ENCODE data around the gene MOCOS. TPM values are rescaled to one million over a fixed set of nuclear protein-coding genes. Genes with fewer than 3 reads are reported as not detected.
A peak's percentile ranks its signal among the peaks of the same experiment; 100 is the strongest.

MOCOS gene
- total RNA-seq, 1 donor from 2014 or later, result 5.0 TPM

- H3K9me3 ChIP-seq, result no peaks in the 10 kb centered on the region
- ATAC-seq (peak; percentile 63), DNase-seq (peak; percentile 80)
- H3K4me3 ChIP-seq, result no peak overlapping the region
- no peaks in the 10 kb centered on the region for H3K27me3 ChIP-seq
- peaks cover 12% of the 10 kb centered on the region for H3K4me1 ChIP-seq
- no peak overlapping the region for H3K27ac ChIP-seq
- H3K36me3 ChIP-seq, result peaks cover 25% of the 10 kb centered on the region
- no peak for TF ChIP-seq CTCF (IDR thresholded peaks at IDR 0.05)
- intact Hi-C loops (cut with DNase I), result no loop called here
Observed at GRCh38 chr18:36179562-36180355, 7.5 kb upstream of the MOCOS start.

DNA sequence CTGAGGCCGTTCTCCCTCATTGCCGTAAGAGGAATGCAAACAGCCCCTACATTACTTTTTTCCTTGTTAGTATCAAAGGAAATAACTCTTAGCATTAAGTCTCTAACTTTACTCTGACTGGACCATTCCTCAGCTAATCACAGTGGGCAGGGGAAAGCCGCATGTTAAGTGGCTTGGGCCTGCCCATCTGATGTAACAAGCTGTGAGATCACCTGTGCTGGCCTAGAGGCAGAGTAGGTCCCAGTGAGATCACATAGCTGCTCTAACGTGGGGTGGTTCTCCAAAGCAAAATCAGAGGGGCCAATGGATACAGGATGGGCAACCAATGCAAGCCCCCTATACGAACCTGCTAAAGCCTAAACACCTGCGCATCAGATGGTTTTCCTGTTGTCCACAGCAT is 5.9 kb upstream of the MOCOS start:
- H3K36me3 ChIP-seq, result peaks cover 8% of the 10 kb centered on the region
- no peak overlapping the region for H3K4me3 ChIP-seq
- no peak for TF ChIP-seq CTCF (IDR thresholded peaks at IDR 0.05)
- H3K4me1 ChIP-seq, result peaks cover 12% of the 10 kb centered on the region
- no peak for ATAC-seq
- DNase-seq, result no peak
- no peaks in the 10 kb centered on the region for H3K27me3 ChIP-seq
- H3K9me3 ChIP-seq, result no peaks in the 10 kb centered on the region
- intact Hi-C loops (cut with DNase I), result no loop called here
- no peak overlapping the region for H3K27ac ChIP-seq

GRCh38 chr18:36181898-36182506 is 5.3 kb upstream of the MOCOS start:
- no peaks in the 10 kb centered on the region for H3K9me3 ChIP-seq
- intact Hi-C loops (cut with DNase I), result no loop called here
- H3K4me3 ChIP-seq, result no peak overlapping the region
- peaks cover 12% of the 10 kb centered on the region for H3K4me1 ChIP-seq
- H3K27ac ChIP-seq, result no peak overlapping the region
- no peak for TF ChIP-seq CTCF (IDR thresholded peaks at IDR 0.05)
- ATAC-seq, result no peak
- no peak for DNase-seq
- peaks cover 3% of the 10 kb centered on the region for H3K36me3 ChIP-seq
- H3K27me3 ChIP-seq, result no peaks in the 10 kb centered on the region

DNA sequence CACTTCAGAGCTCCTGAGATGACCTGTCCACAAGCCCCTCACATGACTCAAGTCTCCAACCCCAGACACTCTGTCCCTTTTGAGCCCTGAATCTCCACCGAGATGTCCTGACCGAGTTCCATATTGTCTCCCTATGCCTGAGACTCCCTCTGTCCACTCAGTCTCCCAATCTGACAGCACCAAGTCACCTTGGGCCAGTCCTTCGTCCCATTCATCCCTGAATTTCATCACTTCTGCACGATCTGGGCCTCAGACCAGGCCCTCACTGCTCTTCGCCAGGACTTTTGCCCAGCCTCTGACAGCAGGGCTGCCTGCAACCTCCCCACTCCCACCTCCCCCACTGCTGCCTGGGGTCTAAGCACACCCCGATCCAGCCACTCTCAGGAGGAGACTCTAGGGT is 4.3 kb upstream of the MOCOS start:
- intact Hi-C loops (cut with DNase I), result no loop called here
- H3K9me3 ChIP-seq, result no peaks in the 10 kb centered on the region
- no peaks in the 10 kb centered on the region for H3K36me3 ChIP-seq
- no peak overlapping the region for H3K27ac ChIP-seq
- no peaks in the 10 kb centered on the region for H3K27me3 ChIP-seq
- ATAC-seq (no peak), DNase-seq (no peak)
- H3K4me1 ChIP-seq, result peaks cover 14% of the 10 kb centered on the region
- no peak for TF ChIP-seq CTCF (IDR thresholded peaks at IDR 0.05)
- H3K4me3 ChIP-seq, result no peak overlapping the region

DNA sequence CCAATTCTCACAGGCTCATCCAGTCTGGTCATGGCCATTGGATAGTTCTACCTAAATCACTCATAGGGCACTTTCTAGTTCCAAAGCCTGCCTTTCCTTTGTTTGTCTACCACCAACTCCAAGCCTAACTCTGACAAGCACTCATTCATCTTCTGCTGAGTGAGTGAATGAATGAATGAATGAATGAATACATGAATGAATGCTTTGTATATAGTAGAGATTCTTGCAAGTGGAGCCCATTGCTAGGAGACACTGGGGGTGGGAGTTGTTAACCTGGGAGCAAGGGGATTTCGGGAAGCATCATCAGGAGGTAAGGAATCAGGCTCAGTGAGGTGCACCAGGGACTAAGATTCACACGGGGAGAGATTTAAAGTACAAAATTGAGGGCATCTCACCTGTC is 3.3 kb upstream of the MOCOS start:
- Histone ChIP-seq H3K4me1 (peaks cover 19% of the 10 kb centered on the region), H3K4me3 (no peak overlapping the region), H3K9me3 (no peaks in the 10 kb centered on the region), H3K27me3 (no peaks in the 10 kb centered on the region), H3K36me3 (no peaks in the 10 kb centered on the region), H3K27ac (no peak overlapping the region)
- ATAC-seq (no peak), DNase-seq (no peak)
- no peak for TF ChIP-seq CTCF (IDR thresholded peaks at IDR 0.05)
- intact Hi-C loops (cut with DNase I), result no loop called here

All from upper lobe of right lung (tissue), 1 donor.